HG02840 (cell line): ENCODE measurements around the gene POLR1E.
"Not testable (repeated sequence)": the region's sequence is repeated elsewhere in the genome, so short reads cannot be mapped to it uniquely, and the experiment has no call there.

Source experiments
- ATAC-seq: cut with Tn5 transposase; IDR thresholded peaks from one replicate; pipeline ENCODE4 v1.9.1; 2021; ENCODE audit warnings: mild to moderate bottlenecking, moderate library complexity, moderate number of reproducible peaks; ENCODE audit not compliant: unreplicated experiment, low FRiP score

The POLR1E gene

DNA sequence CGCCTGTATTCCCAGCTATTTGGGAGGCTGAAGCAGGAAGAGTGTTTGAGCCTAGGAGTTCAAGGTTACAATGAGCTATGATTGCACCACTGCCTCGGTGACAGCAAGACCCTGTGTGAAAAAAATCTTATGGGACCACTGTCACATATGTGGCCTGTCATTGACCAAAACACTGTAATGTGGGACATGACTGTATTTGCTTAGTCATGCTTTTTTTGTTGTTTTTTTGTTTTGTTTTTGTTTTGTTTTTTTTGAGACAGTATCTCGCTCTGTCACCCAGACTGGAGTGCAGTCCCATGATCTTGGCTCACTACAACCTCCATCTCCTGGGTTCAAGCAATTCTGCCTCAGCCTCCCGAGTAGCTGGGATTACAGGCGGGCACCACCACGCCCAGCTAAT is 13.5 kb downstream of the POLR1E start:
- no peak for ATAC-seq

DNA sequence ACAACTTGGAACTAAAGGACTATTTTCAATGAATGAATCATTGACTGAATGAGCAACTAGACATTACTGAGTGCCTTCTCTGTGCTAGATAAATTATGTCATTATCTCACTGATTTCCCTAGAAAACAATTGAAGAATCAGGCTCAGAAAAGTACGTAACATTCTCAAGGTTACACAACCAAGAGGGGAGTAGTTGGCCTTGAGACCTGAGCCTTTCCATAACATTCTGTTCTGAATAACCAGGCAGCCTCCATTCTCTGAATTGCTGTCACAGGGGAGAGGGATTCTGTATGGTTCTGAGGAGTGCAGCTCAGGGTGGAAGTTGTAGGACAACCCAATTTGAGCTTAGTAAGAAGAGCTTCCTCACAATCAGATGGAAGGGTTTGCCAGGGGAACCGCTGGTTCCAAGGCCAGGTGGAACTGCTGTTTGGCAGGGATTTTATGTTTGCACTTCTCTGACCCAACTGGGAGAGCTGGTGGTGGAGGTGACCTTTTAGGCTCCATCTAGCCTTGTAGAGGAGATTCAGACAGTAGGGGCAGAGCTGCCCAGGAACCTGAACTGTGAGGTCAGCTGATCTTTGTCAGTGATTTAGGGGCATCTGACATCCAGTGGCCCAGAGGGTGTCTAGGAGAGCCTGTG is 16.3 kb downstream of the POLR1E start:
- ATAC-seq: no peak

DNA sequence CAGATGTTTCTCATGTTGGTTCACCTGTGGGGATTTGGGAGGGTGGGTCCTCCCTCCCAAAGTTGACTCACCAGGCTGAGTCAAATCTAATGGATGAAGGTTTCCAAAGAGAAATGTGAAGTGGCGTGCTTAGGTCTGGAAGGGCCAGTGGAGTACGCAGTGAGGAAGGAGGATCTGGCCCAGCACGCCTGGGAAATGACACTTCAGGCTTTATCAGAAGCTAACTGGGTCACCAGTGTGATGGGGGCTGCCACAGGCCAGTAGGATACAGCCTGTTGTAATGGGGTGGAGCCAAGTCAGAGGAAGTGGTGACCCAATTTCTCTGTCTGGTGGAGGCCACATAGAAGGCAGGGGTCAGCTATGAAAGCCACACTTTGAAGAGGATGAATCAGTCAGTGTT is 18.0 kb downstream of the POLR1E start:
- ATAC-seq: no peak

DNA sequence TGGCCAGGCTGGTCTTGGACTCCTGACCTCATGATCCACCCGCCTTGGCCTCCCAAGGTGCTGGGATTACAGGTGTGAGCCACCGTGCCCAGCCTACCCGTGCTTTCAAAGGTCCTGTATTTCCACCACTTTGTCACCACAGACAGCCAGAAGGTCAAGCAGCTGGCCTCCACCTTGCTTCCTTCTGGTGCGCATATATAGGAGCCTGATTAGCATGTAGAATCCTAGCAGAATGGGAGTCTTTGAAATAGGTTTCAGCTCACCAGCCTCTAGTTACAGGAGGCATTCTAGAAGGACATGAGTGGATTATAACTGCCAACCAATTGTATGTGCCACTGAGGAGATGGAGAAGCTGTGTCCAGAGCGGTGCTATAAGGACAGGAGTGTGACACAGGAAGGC is 18.9 kb downstream of the POLR1E start:
- ATAC-seq: no peak

DNA sequence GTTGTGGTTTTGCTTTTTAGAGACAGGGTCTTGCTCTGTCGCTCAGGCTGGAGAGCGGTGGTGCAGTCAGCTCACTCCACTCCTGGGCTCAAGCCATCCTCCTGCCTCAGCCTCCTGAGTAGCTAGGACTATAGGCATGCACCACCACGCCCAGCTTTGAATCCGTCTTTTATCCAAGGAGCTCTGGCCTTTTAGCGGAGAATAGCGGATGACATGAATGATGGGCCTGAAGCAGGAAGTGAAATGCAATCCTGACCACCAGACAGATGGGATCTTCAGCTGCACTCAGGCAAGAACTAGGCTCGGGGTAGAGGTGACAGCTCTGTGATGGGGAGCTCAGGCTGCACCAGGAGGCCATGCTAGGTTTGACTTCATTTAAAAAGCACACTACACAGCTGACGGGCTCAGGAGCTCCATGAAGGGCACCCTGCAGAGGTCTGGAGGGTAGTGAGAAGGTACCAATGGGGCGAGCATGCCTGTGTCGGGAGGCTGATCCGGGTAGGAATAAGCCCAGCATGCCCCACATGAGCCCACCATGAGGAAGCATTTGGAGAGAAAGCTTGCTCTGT is 21.9 kb downstream of the POLR1E start:
- ATAC-seq: no peak

DNA sequence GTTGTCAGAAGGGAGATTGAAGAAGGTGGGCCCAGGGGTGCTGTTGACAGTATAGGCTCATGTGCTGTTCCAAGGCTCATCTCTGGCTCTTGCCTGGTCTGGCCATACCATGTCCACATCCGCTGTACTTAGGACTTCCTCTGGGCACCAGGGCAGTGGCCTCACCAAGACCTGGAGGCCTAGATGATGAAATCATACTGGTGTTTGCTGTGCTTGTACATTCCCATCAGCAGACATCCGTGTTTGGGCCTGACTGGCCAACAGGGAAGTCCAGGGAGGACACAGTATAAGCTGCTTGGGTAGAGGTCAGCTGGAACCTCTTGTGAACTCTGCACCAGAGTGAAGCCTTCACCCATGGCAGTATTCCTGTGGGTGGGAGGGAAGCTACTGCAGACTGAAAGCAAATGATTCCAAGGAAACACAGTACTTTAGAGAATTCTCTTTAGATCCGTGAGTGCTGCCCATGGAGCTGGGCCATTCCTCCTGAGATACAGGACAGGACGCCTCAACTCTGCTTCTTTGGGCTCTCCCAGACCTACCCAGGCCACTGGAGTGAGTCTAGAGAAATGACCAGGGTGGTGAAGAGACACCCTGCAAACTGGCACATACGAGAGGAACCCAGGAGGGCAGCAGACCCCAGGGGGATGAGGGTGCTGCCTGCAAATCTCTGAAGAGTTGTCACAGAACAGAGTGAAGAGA is 22.5 kb downstream of the POLR1E start:
- ATAC-seq: no peak

DNA sequence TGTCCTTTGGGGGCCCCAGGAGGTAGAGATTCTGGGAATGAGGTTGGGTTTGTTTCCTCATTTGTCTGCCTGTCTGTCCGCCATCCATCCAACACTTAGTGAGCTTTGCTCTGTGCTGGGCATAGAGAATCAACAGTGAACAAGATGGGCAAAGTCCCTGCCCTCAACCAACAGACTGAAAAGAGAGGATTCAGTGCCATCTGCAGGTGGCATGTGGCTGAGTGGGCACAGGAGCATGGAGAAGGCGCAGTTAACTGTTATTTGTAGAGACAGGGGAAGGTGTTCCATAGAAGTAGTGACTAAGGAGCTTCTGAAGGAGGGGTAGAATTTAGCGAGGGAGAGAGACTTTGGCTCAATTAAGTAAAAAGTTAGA is 23.1 kb downstream of the POLR1E start:
- ATAC-seq: no peak

DNA sequence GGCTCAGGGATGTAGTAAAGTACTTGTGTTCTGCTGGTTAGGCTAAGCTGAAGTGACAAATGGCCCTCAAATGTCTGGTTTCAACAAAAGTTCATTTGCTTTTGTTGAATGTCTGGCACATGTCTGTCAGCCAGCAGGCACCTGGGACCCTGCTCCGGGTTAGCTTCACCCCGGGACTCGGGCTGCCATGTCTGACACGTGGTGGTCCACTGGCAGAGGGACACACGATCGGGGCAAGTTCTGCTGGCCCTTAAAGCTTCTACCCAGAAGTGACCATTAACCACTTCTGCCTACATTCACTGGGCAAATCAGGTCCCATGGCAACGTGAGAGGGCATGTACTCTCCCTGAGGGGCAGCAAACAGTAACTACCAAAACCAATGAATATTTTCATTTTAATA is 23.8 kb downstream of the POLR1E start:
- ATAC-seq: no peak

DNA sequence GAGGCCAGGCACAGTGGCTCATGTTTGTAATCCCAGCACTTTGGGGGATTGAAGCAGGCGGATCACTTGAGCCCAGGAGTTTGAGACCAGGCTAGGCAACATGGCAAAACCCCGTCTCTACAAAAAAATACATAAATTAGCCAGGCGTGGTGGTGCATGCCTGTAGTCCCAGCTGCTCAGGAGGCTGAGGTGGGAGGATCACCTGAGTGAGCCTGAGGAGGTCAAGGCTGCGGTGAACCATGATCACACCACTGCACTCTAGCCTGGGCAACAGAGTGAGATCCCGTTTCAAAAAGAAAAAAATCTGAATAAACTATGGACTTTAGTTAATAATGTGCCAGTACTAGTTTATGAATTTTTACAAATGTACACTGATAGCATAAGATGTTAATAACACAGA is 24.3 kb downstream of the POLR1E start:
- ATAC-seq: not testable (repeated sequence)

DNA sequence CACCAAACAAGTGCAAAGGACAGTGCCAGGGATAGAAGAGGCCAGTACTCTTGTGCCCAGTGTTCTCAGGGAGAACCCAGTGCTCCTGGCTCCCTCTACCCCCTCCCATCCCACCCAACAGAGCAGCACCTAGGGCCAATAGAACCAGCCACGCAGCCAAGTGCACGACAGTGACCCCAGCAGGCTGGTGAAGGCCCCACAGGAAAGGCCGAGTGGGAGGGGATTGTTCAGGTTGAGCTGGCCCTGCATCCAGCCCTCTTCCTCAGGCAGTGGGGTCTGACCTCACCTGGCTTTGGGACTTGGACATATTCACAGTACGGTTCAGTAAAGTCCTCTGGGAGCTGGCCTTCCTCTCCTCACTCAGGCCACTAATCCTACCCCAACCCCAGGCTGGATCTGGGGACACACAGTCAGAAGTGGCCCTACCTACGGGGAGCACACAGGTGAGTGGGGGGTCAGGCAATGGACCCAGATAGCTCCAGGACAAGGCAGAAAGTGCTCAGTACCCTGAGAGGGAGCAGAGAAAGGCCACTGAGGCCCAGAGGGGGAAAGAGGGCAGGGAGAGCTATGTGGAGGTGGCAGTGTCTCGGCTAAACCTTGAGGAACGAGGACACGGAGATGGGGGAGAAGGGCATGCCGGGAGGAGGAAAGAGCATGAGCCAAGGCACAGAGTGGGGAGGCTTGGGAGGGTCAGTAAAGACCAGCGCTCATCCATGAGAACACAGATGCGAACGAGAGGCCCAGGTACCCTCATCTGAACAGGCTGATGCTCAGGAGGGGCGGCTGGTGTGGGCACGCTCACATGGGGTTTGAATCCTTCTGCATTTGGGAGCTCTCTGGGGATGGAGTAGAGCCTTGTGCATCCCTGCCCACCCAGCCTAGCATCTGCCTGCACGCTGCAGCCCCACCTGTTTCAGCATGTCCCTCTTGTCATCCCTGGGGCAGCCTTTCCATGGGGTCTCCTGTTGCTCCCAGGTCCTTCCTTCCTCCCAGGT is 25.6 kb downstream of the POLR1E start:
- ATAC-seq: no peak

DNA sequence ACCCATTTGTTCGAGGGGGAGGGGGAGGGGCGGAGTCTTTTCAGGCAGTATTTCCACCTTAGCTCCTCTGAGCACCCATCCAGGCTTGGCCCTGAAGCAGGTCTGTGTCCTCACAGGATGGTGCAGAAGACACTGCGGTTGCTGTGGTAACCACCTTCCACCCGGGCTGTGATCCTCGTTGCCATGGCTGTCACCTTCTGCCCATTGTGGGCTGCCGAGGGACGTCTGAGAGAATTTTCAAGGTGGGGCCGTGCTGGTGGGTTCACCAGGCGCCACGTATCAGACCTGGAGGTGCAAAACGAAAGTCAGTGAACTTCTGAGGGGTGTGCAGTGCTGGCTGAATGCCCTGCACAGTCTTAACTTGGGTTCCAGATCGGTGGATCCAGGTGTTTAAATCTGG is 26.7 kb downstream of the POLR1E start:
- ATAC-seq: no peak

DNA sequence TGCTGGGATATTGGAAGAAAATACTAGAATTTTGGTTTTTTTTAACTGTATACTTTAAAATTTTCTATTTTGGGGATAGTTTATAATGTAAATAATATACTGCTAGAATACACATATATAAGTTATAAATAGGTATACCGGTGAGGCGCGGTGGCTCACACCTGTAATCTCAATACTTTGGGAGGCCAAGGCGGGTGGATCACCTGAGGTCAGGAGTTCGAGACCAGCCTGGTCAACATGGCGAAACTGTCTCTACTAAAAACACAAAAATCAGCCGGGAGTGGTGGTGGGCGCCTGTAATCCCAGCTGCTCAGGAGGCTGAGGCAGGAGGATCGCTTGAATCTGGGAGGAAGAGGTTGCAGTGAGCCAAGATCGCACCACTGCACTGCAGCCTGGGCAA is 28.7 kb downstream of the POLR1E start:
- not testable (repeated sequence) for ATAC-seq

DNA sequence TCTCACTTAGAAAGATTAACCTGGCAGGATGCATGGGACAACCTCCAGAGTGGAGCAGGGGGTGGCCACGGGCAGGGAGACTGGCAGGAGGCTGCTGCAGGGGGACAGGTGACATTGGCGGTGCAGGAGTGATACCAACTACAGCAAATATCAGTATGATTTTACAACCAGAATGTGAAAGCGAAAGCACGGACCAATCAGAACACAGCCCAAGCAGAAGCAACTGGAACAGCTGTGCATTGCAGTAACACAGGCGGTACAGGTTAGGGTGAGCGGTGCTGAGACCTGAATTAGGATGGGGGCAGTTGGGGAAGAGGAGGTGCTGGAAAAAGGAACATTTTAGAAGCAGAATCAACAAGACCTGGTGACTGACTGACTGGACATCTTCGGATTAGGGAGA is 29.3 kb downstream of the POLR1E start:
- ATAC-seq: no peak

DNA sequence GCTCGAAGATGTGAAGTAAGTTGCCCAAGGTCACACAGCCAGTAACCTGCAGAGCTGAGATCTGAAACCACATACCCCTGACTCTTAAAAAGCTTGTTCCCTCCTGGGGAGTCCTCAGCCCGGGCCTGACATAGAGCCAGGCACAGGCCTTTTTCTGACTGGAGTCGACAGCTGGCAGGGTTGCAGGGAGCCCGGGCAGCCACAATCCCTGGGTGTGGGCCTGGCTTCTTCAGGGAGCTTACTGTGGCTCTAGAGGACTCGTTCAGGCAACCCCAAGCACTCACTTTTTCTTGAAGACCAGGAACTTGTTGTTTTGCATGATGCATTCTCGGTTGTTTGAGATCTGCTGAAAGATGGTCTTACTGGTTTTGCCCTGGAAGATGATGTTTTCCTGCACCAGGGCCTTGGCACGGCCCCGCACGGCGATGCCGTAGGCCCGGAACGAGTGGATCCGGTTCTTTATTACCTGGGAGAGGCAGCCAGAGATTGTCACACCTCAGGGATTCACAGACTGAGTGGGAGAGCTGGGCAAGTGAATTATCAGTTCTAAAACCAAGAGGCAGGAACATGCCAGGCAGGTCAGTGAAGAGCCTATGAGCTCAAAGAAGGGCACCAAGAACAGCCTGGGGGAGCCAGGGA is 30.0 kb downstream of the POLR1E start:
- ATAC-seq: no peak

DNA sequence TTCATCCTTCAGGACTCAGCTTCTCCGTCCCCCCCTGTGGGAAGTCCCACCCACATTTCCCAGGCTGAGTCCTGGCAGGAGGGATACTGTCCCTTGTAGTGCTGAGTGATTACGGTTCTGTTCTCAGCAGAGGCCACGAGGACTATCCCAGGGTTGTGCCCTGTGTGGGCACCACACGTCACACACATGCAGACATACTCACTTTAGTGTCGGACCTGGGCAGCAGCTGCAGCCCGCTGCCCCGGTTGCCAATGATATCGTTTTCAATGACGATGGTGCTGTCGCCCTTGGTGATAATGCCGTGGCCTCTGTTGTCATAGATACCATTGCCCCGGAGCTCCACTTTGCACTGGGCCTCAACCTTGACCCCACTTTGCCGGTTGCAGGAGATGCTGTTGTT is 32.2 kb downstream of the POLR1E start:
- no peak for ATAC-seq

DNA sequence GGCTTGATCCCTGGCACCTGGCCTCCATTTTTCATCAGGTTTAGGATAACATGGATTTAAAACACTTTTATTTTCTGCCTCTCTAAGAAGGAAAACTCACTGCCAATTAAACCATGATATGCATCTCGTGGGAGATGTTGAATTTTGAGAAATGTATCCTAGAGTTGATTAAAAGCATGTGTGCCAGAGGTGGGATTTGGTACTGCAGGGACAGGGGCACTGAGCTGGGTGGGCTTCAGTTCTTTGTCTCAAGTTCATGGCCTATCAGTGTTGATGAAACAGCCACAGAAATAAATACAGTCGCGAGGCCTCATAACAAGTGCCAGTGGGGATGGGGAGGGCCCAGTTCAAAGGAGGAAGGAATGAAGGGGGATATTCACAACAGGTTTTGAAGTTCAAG is 34.9 kb downstream of the POLR1E start:
- no peak for ATAC-seq

DNA sequence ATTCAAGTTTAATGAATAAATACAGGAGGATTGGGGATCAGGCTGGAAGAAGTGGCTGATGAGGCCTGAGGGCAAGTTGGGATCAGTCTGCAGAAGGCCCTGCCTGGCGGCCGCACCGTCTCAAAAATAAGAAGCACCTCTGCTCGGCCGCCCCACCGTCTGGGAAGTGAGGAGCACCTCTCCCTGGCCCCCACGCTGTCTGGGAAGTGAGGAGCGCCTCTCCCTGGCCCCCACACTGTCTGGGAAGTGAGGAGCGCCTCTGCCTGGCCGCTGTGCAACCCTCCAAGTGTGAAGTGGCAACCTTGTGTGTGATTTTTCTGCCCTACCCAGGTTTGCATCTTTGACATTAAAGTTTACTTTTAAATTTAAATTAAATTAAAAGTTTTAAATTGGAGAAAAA is 35.4 kb downstream of the POLR1E start:
- no peak for ATAC-seq

DNA sequence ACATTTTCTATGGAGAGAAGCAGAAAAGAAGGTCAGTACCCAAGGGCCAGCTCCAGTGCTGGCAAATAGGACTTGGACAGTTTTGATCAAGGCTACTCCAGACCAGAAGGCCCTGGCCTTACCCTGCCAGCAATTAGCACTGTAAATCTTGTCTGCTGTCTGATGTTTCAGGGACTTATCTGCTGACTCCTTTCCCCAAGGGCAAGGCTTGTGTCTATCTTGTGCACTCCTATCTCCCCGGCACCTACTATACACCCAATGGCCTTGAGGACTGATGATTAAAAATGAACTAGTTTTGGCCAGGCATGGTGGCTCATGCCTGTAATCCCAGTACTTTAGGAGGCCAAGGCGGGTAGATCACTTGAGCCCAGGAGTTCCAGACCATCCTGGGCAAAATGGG is 37.2 kb downstream of the POLR1E start:
- no peak for ATAC-seq

DNA sequence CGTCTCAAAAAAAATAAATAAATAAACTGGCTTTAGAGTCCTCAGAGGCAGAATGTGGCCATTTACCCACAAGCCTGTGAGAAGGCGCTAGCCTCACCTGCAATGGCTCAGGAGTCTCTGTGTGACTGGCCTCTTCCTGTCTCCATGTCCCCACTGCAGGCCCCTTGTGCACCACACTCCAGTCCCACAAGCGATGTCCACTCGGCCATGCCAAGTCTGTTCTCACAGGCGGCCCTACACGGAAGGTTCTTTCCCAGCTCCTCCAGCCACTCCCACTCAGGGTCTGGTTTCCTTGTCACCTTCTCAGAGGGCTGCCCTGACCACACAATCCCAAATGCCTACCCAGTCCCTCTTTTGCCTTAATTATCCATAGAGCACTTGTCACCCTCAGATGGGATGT is 38.2 kb downstream of the POLR1E start:
- ATAC-seq: no peak

DNA sequence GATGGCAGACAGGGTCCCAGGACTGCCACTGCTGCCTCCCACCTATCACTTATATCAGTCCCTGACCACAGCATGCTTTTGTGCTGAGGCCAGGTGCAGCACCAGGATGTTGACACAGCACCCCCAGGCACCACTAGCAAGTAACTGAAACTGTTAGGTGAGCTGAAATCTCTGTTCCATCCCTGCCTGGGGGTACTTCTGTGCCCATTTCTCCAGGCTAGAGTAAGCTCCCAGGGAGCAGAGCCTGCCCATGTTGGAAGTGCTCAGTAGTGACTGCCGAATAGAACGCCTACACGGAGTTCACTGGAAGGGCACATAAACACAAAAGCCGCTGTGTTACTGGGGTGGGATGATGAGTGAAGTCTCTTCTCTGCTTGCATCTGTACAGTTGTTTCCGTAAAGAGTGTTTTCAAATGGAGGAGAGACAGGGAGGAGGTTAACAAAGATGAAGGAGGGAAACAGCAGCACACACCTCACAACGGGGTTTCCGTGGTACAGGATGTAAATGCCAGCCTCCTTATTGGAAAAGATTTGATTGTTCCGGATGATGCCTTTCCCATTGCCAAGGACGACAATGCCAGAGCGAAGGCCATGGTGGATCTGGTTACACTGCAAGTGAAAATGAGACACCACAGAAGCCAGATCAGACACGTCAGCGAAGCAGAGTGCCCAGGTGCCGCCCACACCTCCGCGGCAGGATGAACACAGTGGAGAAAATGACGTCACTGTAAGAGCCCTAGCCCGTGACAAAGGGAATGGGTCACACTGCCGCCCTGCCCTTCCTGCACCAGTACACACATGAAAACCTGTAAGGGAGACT is 43.1 kb downstream of the POLR1E start:
- no peak for ATAC-seq
